Liver (tissue), 9 donors: Measurements from ENCODE around the gene CACNA1C. TPM values are rescaled to one million over a fixed set of nuclear protein-coding genes. Genes with fewer than 3 reads are reported as not detected.

Source experiments
- DNase-seq: peaks from one replicate; pipeline ENCODE4 v3.0.0-alpha.2; 2017; ENCODE audit warnings: low spot score
- H3K27ac ChIP-seq, 2 donors: one replicate each; pipeline ENCODE4 v1.7.0; 2013; ENCODE audit warnings: inconsistent platforms in 2 of 2, low read length in 2 of 2, control low read depth in 1 of 2, low read depth in 1 of 2, mild to moderate bottlenecking in 1 of 2
- H3K27me3 ChIP-seq, 4 donors: one replicate each; pipeline versions ENCODE4 v1.6.1 to v1.7.0; 2013; ENCODE audit warnings: low read length in 3 of 4, inconsistent platforms in 1 of 4, mild to moderate bottlenecking in 1 of 4, moderate library complexity in 1 of 4; ENCODE audit not compliant: control insufficient read depth in 4 of 4, insufficient read depth in 4 of 4
- H3K36me3 ChIP-seq, 4 donors: one replicate each; pipeline versions ENCODE4 v1.6.1 to v1.7.0; 2013; ENCODE audit warnings: low read length in 3 of 4, mild to moderate bottlenecking in 3 of 4, low read depth in 1 of 4, moderate library complexity in 1 of 4; ENCODE audit not compliant: control insufficient read depth in 4 of 4, insufficient read depth in 3 of 4
- H3K4me1 ChIP-seq, 4 donors: one replicate each; pipeline versions ENCODE4 v1.6.1 to v1.7.0; 2013; ENCODE audit warnings: low read length in 3 of 4, mild to moderate bottlenecking in 3 of 4, moderate library complexity in 1 of 4; ENCODE audit not compliant: control insufficient read depth in 4 of 4, insufficient read depth in 4 of 4
- H3K4me3 ChIP-seq, 3 donors: one replicate each; pipeline versions ENCODE4 v1.6.1 to v1.7.0; 2013; ENCODE audit warnings: low read length in 3 of 3, control low read depth in 1 of 3, low read depth in 1 of 3, mild to moderate bottlenecking in 1 of 3
- H3K9ac ChIP-seq, 2 donors: one replicate each; pipeline ENCODE4 v1.7.0; 2013; ENCODE audit warnings: low read length in 2 of 2, mild to moderate bottlenecking in 2 of 2, moderate library complexity in 2 of 2, control low read depth in 1 of 2, low read depth in 1 of 2
- H3K9me3 ChIP-seq, 4 donors: one replicate each; pipeline versions ENCODE4 v1.6.1 to v1.7.0; 2013; ENCODE audit warnings: low read length in 3 of 4; ENCODE audit not compliant: control insufficient read depth in 4 of 4
- ATF3 ChIP-seq: IDR thresholded peaks from 2 replicates; pipeline ENCODE4 v1.6.1; 2016; ENCODE audit warnings: antibody characterized with exemption
- CTCF ChIP-seq: fragments of 150-350 bp; IDR thresholded peaks from 2 replicates; pipeline ENCODE4 v1.5.1; 2017; ENCODE audit warnings: improper control_type of control experiment, low read depth, low read length; ENCODE audit not compliant: missing input control
- EGR1 ChIP-seq, 2 donors: IDR thresholded peaks; 2 replicates each; pipeline ENCODE4 v1.6.1; 2016 to 2018; ENCODE audit warnings: antibody characterized with exemption in 2 of 2, low read depth in 2 of 2
- FOXA1 ChIP-seq: IDR thresholded peaks from 2 replicates; pipeline ENCODE4 v1.6.1; 2016; ENCODE audit warnings: antibody characterized with exemption
- FOXA2 ChIP-seq: IDR thresholded peaks from 2 replicates; pipeline ENCODE4 v1.6.1; 2016; ENCODE audit warnings: antibody characterized with exemption
- GABPA ChIP-seq, 2 donors: IDR thresholded peaks in 1 of 2; conservative IDR thresholded peaks in 1 of 2; 2 replicates each; pipeline ENCODE4 v1.6.1; 2016; ENCODE audit warnings: antibody characterized with exemption in 2 of 2, mild to moderate bottlenecking in 1 of 2, moderate library complexity in 1 of 2
- HNF4A ChIP-seq, 2 donors: conservative IDR thresholded peaks; 2 replicates each; pipeline ENCODE4 v1.6.1; 2016; ENCODE audit warnings: antibody characterized with exemption in 2 of 2, mild to moderate bottlenecking in 2 of 2
- HNF4G ChIP-seq: IDR thresholded peaks from 2 replicates; pipeline ENCODE4 v1.6.1; 2016; ENCODE audit warnings: antibody characterized with exemption
- JUND ChIP-seq, 2 donors: IDR thresholded peaks; 2 replicates each; pipeline ENCODE4 v1.6.1; 2016; ENCODE audit warnings: antibody characterized with exemption in 2 of 2
- MAX ChIP-seq: IDR thresholded peaks from 2 replicates; pipeline ENCODE4 v1.6.1; 2016; ENCODE audit warnings: antibody characterized with exemption
- NR2F2 ChIP-seq: IDR thresholded peaks from 2 replicates; pipeline ENCODE4 v1.6.1; 2016; ENCODE audit warnings: antibody characterized with exemption
- RAD21 ChIP-seq, 2 donors: IDR thresholded peaks; 2 replicates each; pipeline ENCODE4 v1.6.1; 2016; ENCODE audit warnings: antibody characterized with exemption in 2 of 2, mild to moderate bottlenecking in 2 of 2
- REST ChIP-seq: IDR thresholded peaks from 2 replicates; pipeline ENCODE4 v1.6.1; 2016; ENCODE audit warnings: antibody characterized with exemption, mild to moderate bottlenecking
- RXRA ChIP-seq, 2 donors: IDR thresholded peaks; 2 replicates each; pipeline ENCODE4 v1.6.1; 2017 to 2018; ENCODE audit warnings: antibody characterized with exemption in 2 of 2, mild to moderate bottlenecking in 1 of 2
- SP1 ChIP-seq: IDR thresholded peaks from 2 replicates; pipeline ENCODE4 v1.6.1; 2018; ENCODE audit warnings: antibody characterized with exemption, mild to moderate bottlenecking
- TAF1 ChIP-seq: conservative IDR thresholded peaks from 2 replicates; pipeline ENCODE4 v1.6.1; 2016; ENCODE audit warnings: antibody characterized with exemption, mild to moderate bottlenecking
- YY1 ChIP-seq: IDR thresholded peaks from 2 replicates; pipeline ENCODE4 v1.6.1; 2016; ENCODE audit warnings: antibody characterized with exemption, mild to moderate bottlenecking
- ZBTB33 ChIP-seq: IDR thresholded peaks from 2 replicates; pipeline ENCODE4 v1.6.1; 2016; ENCODE audit warnings: antibody characterized with exemption
- WGBS: extraction: QIAGEN DNeasy Blood & Tissue Kit; methylation state at CpG from one replicate; pipeline ENCODE4 v1.1.7; 2013; 5-methylcytosine and 5-hydroxymethylcytosine counted together
- polyA plus RNA-seq, 2 donors: library from polyadenylated mRNA; stranded (reverse) in 1 of 2; unstranded in 1 of 2; fragments of 200-250 nt in 1 of 2; fragments of >200 nt in 1 of 2; fragmentation: Nextera tagmentation in 1 of 2; extraction: Ambion mirVana in 1 of 2; gene quantifications; one replicate each; pipeline versions ENCODE4 v1.2.1 to v1.2.3, GENCODE V29; 2013 to 2015
- total RNA-seq, 2 donors: library from RNA; depleted of rRNA; stranded (reverse); fragments of >200 nt; gene quantifications; one replicate each; pipeline ENCODE4 v1.2.3, GENCODE V29; 2014
- donor health status: healthy.
- donor health status: healthy.
- donor health status: healthy.
- donor health status: healthy.
- donor health status: healthy.

The CACNA1C gene
- total and polyA plus RNA-seq, 4 donors = 0.23 to 1.9 (median 0.41) TPM

GRCh38 chr12:2386566-2386965 lies 333.8 kb downstream of the CACNA1C start (continued):
- no peak for TF ChIP-seq CTCF

- TF ChIP-seq HNF4A (conservative IDR thresholded peaks at IDR 0.05) = no peak
- TF ChIP-seq CTCF = no peak
- no peak for TF ChIP-seq ZBTB33
- no peak for TF ChIP-seq MAX
- no peak for TF ChIP-seq JUND (IDR thresholded peaks at IDR 0.05)
- TF ChIP-seq FOXA1 = no peak
- no peak for TF ChIP-seq TAF1
- TF ChIP-seq RXRA (IDR thresholded peaks at IDR 0.05) = no peak
- no peak for TF ChIP-seq REST
- no peak for TF ChIP-seq GABPA (IDR thresholded peaks at IDR 0.05 in 1 of 2, conservative IDR thresholded peaks at IDR 0.05 in 1 of 2)
- TF ChIP-seq YY1 = no peak
- no peak for TF ChIP-seq HNF4G
- TF ChIP-seq RAD21 (IDR thresholded peaks at IDR 0.05) = no peak
- no peak for TF ChIP-seq EGR1 (IDR thresholded peaks at IDR 0.05; ENCODE audit: low read depth in 2 of 2)
- TF ChIP-seq ATF3 = no peak
- TF ChIP-seq FOXA2 = no peak
- no peak for TF ChIP-seq NR2F2
- no peak for TF ChIP-seq SP1
- Histone ChIP-seq H3K4me3 (no peak overlapping the region), H3K9ac (no peak overlapping the region), H3K4me1 (no peaks in the 10 kb centered on the region), H3K36me3 (no peaks in the 10 kb centered on the region), H3K27ac (no peak overlapping the region), H3K27me3 (peaks cover 0 to 6% (median 0%) of the 10 kb centered on the region in 4 donors), H3K9me3 (no peaks in the 10 kb centered on the region)
- DNase-seq = no peak
- 73% methylated on average over 12 of the region's 12 CpGs for WGBS
These were observed 334.5 kb downstream of the CACNA1C start for GRCh38 chr12:2387103-2387834.
